Measurements from ENCODE around the gene JAKMIP3.

JAKMIP3 gene

GRCh38 chr10:132048294-132048667 lies 17.5 kb upstream of the JAKMIP3 start:
- DNase-seq (ENCODE audit: low read depth) = no peak
- no peak for TF ChIP-seq CTCF (IDR thresholded peaks at IDR 0.05; ENCODE audit: control insufficient read depth, insufficient read depth, low read depth, low read length, missing control alignments)
- H3K4me3 ChIP-seq (ENCODE audit: control insufficient read depth, low read depth, low read length) = no peak overlapping the region

GRCh38 chr10:132050191-132050590 lies 15.6 kb upstream of the JAKMIP3 start:
- TF ChIP-seq CTCF (IDR thresholded peaks at IDR 0.05; ENCODE audit: control insufficient read depth, insufficient read depth, low read depth, low read length, missing control alignments) = no peak
- DNase-seq (ENCODE audit: low read depth) = no peak
- H3K4me3 ChIP-seq (ENCODE audit: control insufficient read depth, low read depth, low read length) = no peak overlapping the region

GRCh38 chr10:132052124-132052523 lies 13.6 kb upstream of the JAKMIP3 start:
- TF ChIP-seq CTCF (IDR thresholded peaks at IDR 0.05; ENCODE audit: control insufficient read depth, insufficient read depth, low read depth, low read length, missing control alignments) = no peak
- no peak overlapping the region for H3K4me3 ChIP-seq (ENCODE audit: control insufficient read depth, low read depth, low read length)

GRCh38 chr10:132054564-132054963 lies 11.2 kb upstream of the JAKMIP3 start:
- H3K4me3 ChIP-seq (ENCODE audit: control insufficient read depth, low read depth, low read length) = no peak overlapping the region
- TF ChIP-seq CTCF (IDR thresholded peaks at IDR 0.05; ENCODE audit: control insufficient read depth, insufficient read depth, low read depth, low read length, missing control alignments) = no peak
- no peak for DNase-seq (ENCODE audit: low read depth)

More at GRCh38 chr10:132052124-132052523, 13.6 kb upstream of the JAKMIP3 start:
- DNase-seq (ENCODE audit: low read depth) = no peak

GRCh38 chr10:132055616-132056015 lies 10.1 kb upstream of the JAKMIP3 start:
- TF ChIP-seq CTCF (IDR thresholded peaks at IDR 0.05; ENCODE audit: control insufficient read depth, insufficient read depth, low read depth, low read length, missing control alignments) = no peak
- no peak overlapping the region for H3K4me3 ChIP-seq (ENCODE audit: control insufficient read depth, low read depth, low read length)

GRCh38 chr10:132056663-132057062 lies 9.1 kb upstream of the JAKMIP3 start:
- DNase-seq (ENCODE audit: low read depth) = no peak
- no peak overlapping the region for H3K4me3 ChIP-seq (ENCODE audit: control insufficient read depth, low read depth, low read length)
- TF ChIP-seq CTCF (IDR thresholded peaks at IDR 0.05; ENCODE audit: control insufficient read depth, insufficient read depth, low read depth, low read length, missing control alignments) = no peak

More at GRCh38 chr10:132055616-132056015, 10.1 kb upstream of the JAKMIP3 start:
- no peak for DNase-seq (ENCODE audit: low read depth)

GRCh38 chr10:132057191-132057681 lies 8.5 kb upstream of the JAKMIP3 start:
- no peak overlapping the region for H3K4me3 ChIP-seq (ENCODE audit: control insufficient read depth, low read depth, low read length)
- no peak for DNase-seq (ENCODE audit: low read depth)
- TF ChIP-seq CTCF (IDR thresholded peaks at IDR 0.05; ENCODE audit: control insufficient read depth, insufficient read depth, low read depth, low read length, missing control alignments) = no peak
